Measurements from ENCODE around the gene FOS. TPM values are rescaled to one million over a fixed set of nuclear protein-coding genes. Genes with fewer than 3 reads are reported as not detected.
A peak's percentile ranks its signal among the peaks of the same experiment; 100 is the strongest.

Gene FOS
- total RNA-seq, 4 donors from 2014 or later: 78.0 to 286 (median 179) TPM

DNA sequence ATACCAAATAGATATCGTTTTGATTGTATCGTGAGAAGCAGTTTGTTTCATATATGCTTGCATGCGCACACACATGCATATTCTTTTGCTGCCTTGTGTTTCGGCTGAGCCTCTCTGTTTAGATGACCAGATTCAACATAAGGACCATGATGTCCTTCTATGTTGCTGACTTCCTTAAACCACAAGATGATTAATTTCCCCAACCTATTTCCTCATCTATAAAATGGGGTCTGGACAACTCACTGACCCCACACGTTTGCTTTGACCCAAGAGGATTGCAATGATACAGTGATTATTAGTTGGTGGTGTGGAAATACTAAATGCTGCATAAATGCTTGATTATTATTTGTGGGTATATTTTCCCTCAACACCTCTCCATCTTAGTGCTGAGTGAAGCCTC is 16.8 kb upstream of the FOS start:
- WGBS, 2 donors (ENCODE audit: low coverage in 1 of 2): 90 to 95% methylated on average over 5 of the region's 5 CpGs
- Histone ChIP-seq H3K9me3 (no peaks in the 10 kb centered on the region), H3K4me3 (no peak overlapping the region), H3K27ac (no peak overlapping the region), H3K4me1 (peaks cover 0 to 31% (median 6%) of the 10 kb centered on the region in 3 donors), H3K27me3 (no peaks in the 10 kb centered on the region), H3K36me3 (no peaks in the 10 kb centered on the region)
- no peak for ATAC-seq
- TF ChIP-seq, protein P1, sequence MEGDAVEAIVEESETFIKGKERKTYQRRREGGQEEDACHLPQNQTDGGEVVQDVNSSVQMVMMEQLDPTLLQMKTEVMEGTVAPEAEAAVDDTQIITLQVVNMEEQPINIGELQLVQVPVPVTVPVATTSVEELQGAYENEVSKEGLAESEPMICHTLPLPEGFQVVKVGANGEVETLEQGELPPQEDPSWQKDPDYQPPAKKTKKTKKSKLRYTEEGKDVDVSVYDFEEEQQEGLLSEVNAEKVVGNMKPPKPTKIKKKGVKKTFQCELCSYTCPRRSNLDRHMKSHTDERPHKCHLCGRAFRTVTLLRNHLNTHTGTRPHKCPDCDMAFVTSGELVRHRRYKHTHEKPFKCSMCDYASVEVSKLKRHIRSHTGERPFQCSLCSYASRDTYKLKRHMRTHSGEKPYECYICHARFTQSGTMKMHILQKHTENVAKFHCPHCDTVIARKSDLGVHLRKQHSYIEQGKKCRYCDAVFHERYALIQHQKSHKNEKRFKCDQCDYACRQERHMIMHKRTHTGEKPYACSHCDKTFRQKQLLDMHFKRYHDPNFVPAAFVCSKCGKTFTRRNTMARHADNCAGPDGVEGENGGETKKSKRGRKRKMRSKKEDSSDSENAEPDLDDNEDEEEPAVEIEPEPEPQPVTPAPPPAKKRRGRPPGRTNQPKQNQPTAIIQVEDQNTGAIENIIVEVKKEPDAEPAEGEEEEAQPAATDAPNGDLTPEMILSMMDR (IDR thresholded peaks at IDR 0.05): no peak
- no peak for TF ChIP-seq POLR2AphosphoS5 (IDR thresholded peaks at IDR 0.05)
- TF ChIP-seq POLR2A (IDR thresholded peaks at IDR 0.05): no peak
- no peak for TF ChIP-seq EP300 (IDR thresholded peaks at IDR 0.05)

DNA sequence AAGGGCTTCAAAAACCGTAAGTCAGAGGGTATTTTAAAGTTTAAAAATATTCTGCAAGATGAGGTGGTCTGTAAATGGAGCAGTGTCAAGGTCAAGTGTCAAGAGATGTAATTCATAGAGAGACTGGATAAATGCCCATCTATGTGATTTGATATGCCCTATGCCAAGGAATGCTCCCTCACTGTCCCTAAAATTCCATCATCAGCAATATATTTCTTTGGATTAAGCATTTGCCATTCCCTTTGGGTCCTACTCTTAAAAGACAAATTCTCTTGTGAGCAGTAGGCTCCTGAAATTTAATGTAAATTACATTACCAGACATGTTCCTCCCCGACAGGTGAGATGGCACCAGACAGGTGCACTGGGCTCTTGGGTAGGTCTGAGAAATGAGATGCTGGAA is 16.0 kb upstream of the FOS start:
- 83 to 95% methylated on average over 1 to 2 of the region's 2 CpGs for WGBS, 2 donors (ENCODE audit: low coverage in 1 of 2)
- Histone ChIP-seq H3K27me3 (no peaks in the 10 kb centered on the region), H3K36me3 (no peaks in the 10 kb centered on the region), H3K4me1 (peaks cover 0 to 36% (median 14%) of the 10 kb centered on the region in 3 donors), H3K27ac (no peak overlapping the region), H3K9me3 (no peaks in the 10 kb centered on the region), H3K4me3 (no peak overlapping the region)
- TF ChIP-seq EP300 (IDR thresholded peaks at IDR 0.05): no peak
- TF ChIP-seq POLR2A (IDR thresholded peaks at IDR 0.05): no peak
- TF ChIP-seq, protein P1 (IDR thresholded peaks at IDR 0.05): no peak
- TF ChIP-seq POLR2AphosphoS5 (IDR thresholded peaks at IDR 0.05): no peak
- no peak for ATAC-seq

DNA sequence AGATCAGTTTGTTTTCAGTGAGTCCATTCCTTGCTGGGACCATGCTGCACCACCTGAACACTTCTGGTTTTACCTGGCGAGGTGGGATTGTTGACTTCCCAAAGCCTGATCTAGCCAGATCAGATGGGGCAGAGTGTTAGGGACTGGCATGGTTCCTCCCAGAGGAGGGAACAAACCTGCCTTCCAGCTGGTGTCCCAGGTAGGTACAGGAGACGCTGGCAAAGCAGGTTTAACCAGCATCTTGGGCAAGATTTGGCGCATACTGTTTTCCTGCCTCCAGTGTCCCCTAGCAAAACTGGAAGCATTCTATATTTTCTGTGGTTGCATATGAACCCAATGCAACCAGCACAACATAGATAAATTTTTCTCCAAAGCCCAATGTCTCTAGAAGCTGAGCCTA is 14.6 kb upstream of the FOS start:
- Histone ChIP-seq H3K4me1 (peaks cover 0 to 27% (median 8%) of the 10 kb centered on the region in 3 donors), H3K27ac (no peak overlapping the region), H3K36me3 (no peaks in the 10 kb centered on the region), H3K27me3 (no peaks in the 10 kb centered on the region), H3K4me3 (no peak overlapping the region), H3K9me3 (no peaks in the 10 kb centered on the region)
- no peak for ATAC-seq
- 93 to 100% methylated on average over 1 to 2 of the region's 3 CpGs for WGBS, 2 donors (ENCODE audit: low coverage in 1 of 2)
- TF ChIP-seq, protein P1 (IDR thresholded peaks at IDR 0.05): no peak
- no peak for TF ChIP-seq POLR2A (IDR thresholded peaks at IDR 0.05)
- no peak for TF ChIP-seq EP300 (IDR thresholded peaks at IDR 0.05)
- no peak for TF ChIP-seq POLR2AphosphoS5 (IDR thresholded peaks at IDR 0.05)

DNA sequence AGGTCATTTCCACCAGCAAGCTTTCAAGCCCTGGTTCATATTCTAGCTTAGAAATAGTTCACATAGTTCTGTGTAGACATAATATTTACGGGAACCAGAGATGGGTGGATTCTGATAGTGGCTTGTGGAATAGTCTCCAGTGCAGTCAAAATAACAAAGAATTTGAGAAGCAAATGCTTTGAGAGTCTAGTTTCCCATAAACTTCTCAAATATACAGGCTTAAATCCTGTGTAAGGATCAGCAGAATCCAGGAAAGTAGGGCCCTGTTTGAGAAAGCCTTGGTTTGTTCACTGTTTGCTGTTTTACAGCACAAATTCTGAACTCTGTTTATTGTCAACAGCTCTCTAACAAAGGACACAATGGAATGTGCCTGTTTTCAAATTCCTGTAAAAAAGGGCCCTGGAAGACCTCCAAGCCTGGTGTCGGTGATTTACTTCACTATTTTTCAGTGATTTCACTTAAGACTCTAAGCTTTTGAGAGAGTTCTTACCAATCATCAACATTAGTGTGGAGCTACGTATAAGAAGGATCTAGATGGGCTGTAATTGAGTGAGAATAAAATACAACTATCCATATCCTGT is 11.4 kb upstream of the FOS start:
- no peaks in the 10 kb centered on the region for H3K36me3 ChIP-seq
- peaks cover 0 to 18% (median 8%) of the 10 kb centered on the region in 3 donors for H3K4me1 ChIP-seq
- H3K27ac ChIP-seq: peak overlapping the region; percentile 55 to 81 (median 74)
- H3K27me3 ChIP-seq: no peaks in the 10 kb centered on the region
- ATAC-seq: peak; percentile 73
- H3K9me3 ChIP-seq: no peaks in the 10 kb centered on the region
- 21 to 37% methylated on average over 2 to 3 of the region's 3 CpGs for WGBS, 2 donors (ENCODE audit: low coverage in 1 of 2)
- no peak overlapping the region for H3K4me3 ChIP-seq
- TF ChIP-seq POLR2AphosphoS5 (IDR thresholded peaks at IDR 0.05): peak; percentile 68
- no peak for TF ChIP-seq EP300 (IDR thresholded peaks at IDR 0.05)

DNA sequence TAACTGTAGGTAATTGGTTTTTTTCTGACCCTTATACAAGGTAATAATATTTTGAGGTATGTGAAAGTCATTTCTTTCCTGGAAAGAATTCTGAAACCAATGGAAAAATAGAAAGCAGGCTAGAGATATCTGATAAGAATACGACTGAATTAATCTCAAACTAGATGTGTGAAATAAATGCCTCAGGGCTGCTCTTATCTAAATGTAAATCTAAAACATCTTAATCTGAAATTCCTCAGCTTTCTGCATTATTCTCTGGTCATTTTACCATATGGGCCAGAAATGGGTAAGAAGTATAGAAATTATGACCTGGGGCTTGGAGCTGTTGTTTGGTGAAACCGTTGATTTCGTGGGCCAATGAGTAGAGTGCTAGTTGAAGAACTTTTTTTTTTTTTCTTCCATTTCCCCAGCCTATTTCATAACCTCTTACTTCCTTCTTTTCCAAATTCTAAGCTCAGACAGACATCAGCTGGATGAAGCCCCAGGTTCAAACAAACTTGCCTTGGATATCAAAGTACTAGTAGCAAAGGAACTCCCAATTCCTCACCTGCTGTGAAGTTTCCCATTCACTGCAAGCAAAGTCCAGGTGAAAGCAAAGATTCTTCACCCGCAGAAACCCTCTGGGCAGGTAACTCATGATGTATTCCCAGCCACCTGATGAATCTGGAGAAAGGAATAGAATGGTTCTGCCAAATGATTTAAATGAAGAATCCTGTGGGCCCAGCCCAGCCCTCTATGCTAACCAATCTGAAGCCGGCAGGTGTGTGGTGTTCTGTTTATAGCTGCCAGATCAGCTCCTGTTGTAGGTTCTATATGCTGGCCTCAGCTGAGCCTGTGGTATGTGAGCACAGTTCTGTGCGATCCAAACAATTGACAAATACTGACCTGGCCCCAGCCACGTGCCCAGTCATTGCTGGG is 9.7 kb upstream of the FOS start:
- Histone ChIP-seq H3K27ac (no peak overlapping the region), H3K4me1 (peaks cover 0 to 34% (median 19%) of the 10 kb centered on the region in 3 donors), H3K27me3 (no peaks in the 10 kb centered on the region), H3K4me3 (no peak overlapping the region), H3K36me3 (no peaks in the 10 kb centered on the region), H3K9me3 (no peaks in the 10 kb centered on the region)
- TF ChIP-seq EP300 (IDR thresholded peaks at IDR 0.05) (no peak), POLR2AphosphoS5 (IDR thresholded peaks at IDR 0.05) (no peak), POLR2A (IDR thresholded peaks at IDR 0.05) (no peak)
- TF ChIP-seq, protein P1 (IDR thresholded peaks at IDR 0.05): no peak
- ATAC-seq: no peak
- WGBS, 2 donors (ENCODE audit: low coverage in 1 of 2): 81 to 86% methylated on average over 4 to 7 of the region's 7 CpGs
